Measurements from ENCODE around the gene ARID1A.

ARID1A gene

DNA sequence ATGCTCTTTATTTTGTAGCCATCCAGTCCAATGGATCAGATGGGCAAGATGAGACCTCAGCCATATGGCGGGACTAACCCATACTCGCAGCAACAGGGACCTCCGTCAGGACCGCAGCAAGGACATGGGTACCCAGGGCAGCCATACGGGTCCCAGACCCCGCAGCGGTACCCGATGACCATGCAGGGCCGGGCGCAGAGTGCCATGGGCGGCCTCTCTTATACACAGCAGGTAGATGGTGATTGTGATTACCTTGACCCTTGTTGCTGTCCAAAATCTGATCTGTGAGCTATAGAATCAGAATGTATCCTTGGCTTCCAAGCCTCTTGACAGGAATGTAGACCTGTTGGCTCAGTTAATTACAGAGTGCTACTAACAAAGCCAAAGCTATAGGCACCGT is 33.8 kb downstream of the ARID1A start:
- DNase-seq, result no peak

GRCh38 chr1:26730695-26731094 is 34.9 kb downstream of the ARID1A start:
- no peak for DNase-seq

GRCh38 chr1:26731233-26731902 is 35.6 kb downstream of the ARID1A start:
- DNase-seq, result no peak

DNA sequence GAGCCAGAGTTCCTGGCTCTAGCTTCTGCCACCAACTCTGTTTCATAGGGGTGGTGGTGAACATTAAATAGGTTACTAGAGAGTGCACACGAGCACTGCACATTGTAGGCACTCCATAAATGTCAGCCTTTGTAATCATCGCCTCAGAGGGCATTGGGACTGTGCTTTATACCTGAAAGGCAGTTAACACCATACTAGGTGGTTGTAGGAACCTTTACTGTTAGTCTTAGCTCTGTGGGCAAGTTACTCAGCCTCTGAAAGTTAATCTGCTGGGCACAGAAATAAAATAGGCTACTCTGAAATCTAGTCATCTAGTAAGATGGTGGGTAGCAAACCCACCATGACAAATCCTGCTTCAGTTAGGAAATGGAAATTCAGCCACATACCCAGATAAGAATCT is 37.6 kb downstream of the ARID1A start:
- no peak for DNase-seq

DNA sequence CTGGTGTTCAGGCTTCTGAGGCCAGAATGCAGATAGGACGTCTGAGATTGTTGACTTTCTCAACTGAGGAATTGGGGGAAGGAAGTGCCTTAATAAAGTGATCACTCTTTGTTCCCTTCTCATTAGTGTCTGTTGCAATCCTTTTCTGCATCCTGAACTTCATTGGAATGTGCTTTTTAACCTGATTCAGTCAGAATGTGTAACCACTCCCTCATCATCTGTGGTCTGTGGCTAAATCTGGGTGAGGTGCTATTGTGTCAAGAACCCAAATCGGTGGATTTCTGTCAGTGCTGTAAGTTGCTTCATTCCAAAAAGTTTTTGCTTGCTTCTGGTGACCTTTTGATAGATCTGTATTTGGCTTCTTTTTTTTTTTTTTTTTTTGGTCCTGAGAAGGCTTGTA is 38.2 kb downstream of the ARID1A start:
- DNase-seq, result no peak

DNA sequence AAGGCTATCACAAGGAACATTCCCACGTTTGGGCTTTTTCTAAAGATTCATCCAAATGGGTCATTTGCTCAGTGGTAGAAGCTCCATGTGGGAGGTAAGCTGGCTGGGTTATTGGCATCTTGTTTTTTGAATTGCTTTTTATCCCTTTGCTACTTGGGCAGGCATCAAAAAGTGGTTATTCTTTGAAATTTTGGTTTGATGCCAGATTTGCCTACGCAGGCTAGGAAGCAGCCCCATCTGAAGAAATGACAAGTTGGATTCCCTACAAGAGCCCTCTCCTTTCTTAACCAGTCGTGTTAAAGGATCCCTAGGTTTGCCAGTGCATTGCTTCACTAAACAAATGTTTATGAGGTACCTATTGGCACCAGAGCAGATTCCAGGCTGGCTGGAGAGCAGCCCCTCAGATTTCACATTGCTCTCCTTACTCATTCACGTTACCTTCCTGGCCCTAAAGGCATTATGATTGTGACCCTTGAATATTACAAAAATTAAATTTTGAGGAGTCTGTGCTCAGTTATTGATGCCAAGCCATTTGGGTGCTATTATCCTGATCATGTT is 38.8 kb downstream of the ARID1A start:
- no peak for DNase-seq

DNA sequence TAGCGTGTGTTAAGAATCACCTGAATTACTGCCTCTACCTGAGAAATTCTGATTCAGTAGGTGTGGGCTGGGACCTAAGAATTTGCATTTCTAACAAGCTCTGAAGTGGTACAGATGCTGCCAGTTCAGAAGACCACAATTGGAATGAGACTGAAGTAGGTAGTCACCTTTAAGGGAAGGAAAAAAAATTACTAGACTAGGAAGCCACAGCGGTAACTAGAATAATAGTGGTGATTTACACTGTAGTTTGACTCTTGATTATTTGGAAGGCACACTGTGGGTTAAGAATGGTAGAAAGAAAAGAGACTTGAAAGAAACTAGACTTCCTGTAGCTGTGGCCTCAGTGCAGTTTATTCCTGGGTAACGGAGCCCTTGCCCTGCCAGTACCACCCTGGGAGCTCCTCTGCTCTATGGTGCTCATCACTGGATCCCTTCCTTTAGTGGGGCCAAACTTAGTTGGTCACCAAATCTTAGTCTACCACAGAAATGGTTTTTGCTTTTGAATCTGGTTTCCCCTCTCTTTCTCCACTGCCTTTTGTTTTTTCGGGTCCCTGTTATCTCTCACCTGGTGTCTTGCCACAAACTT is 43.6 kb downstream of the ARID1A start:
- no peak for DNase-seq

DNA sequence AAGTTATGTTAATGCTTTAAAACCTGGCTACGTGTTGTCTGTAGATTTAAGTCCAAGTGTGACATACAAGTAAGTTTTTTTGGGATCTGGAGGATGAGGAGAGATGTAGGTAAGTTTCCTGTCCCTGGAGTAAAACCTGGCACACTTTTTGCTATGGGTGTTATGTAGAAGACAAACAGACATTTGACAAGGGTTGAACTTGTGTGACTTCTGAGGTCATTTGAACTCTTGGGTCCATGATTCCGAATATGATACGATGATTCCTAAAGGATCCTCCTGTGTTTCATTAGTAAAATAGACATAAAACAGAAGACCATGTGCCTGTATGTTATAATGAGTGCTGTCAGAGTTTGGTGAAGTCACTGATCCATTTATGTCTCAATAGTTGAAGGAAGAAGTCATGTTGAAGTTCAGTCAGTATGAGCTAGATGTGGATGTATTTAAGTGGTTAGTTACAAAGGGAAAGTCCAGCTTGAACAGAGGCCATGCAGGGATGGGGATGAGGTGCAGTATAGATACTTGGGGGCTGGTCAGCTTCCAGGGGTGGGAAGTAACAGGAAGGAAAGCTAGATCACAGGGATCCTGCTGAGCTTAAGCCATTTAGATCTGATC is 44.3 kb downstream of the ARID1A start:
- DNase-seq, result no peak

DNA sequence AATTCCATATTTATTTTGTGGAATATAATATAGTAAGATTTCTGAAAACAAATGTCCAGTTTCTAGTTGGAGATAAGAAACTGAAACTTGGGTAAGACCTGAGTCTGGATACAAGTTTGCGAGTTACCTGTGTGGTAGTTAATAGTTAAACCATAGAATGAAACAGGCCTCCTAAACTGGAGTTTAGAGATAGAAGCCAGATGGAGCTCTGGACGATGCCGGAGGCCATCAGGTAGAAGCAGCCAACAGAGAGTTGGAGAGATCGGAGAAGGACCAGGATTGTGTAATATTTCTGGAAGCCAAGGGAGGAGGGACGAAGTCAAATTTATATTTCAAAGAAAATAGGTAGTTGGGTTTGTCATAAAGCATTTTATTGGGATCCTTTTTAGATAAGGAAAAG is 45.1 kb downstream of the ARID1A start:
- DNase-seq, result no peak

DNA sequence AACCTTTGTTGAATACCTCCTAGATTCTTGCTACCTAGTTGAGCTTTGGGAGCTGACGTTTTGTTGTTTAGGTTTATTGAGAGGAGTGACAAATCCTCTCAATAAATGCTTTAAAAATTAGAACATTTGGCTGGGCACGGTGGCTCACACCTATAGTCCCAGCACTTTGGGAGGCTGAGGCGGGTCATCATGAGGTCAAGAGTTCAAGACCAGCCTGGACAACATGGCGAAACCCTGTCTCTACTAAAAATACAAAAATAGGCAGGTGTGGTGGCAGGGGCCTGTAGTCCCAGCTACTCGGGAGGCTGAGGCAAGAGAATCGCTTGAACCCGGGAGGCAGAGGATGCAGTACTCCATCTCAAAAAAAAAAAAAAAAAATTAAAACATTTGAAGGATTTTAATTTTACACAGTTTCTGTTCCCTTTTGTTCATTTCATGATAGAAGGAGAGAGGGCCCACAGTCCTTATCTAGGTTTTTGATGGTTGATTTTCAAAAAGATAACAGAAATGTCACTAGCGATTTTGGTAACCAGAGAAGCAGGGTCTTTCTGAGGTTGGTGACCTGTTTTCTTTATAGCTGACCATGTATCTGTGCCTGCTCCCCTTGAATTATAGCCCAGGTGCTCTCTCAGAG is 47.7 kb downstream of the ARID1A start:
- no peak for DNase-seq

- DNase-seq, result peak; percentile 95
Measured at GRCh38 chr1:26744075-26744959, 48.5 kb downstream of the ARID1A start.

- no peak for DNase-seq
Measured at GRCh38 chr1:26745191-26745590, 49.4 kb downstream of the ARID1A start.

DNA sequence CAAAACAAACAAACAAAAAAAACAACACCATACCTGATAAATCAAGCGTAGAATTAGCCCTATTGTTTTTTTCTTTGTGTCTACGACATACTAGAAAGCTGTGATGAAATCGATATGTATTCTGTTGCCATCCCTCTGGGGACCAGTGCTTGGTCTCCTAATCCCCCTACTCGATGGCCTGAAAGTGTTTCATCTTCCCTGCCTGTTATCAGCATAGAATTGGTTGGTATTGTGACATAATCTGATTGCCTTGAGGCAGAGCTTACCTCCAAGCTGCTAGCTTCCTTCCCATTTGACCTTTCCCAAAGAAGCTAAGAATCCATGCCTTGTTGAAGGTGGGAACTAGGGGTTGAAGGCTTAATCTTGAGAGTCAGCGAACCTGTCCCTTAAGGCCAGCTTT is 51.2 kb downstream of the ARID1A start:
- DNase-seq, result no peak

- no peak for DNase-seq
Measured at GRCh38 chr1:26748351-26748750, 52.5 kb downstream of the ARID1A start.

GRCh38 chr1:26749458-26749857 is 53.6 kb downstream of the ARID1A start:
- no peak for DNase-seq

DNA sequence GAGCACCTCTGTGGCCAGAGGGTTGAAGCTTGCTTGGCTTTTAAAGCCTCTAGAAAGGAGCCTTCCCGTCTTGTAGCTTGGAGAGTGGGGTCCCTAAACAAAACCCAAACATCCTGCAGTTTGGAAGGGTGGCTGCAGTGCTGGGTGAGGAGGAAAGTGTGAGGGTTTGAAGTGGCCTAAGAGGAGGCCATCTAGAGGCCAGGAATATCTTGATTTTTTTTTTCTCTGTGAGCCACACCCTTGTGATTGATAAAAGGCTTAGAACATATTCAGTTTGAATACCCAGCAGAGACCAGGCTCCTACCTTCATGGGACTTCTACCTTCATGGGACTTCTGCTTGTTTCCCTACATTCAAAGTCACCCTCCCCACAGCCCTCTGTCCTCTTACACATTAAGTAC is 54.6 kb downstream of the ARID1A start:
- no peak for DNase-seq

DNA sequence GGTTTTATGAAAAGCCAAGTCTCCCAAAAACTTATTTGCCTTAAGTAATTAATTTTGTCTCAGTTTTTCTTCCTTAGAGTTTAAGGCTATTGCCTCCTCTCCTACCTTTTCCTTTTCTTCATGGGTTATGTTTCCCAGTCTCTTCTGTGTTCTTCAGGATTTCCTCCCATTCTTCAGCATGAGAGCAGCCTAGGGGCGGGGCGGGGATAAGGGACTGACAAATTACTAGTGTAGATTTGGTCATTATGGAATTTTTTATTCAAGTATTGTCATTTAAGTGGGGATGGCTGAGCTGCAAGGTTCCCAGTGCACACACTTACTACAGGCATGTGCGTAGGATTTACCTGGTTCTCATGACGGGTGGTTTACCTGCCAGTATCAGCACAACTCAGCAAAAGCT is 56.7 kb downstream of the ARID1A start:
- no peak for DNase-seq

- DNase-seq, result no peak
Measured at GRCh38 chr1:26754086-26754874, 58.5 kb downstream of the ARID1A start.

GRCh38 chr1:26758358-26758757 is 62.5 kb downstream of the ARID1A start:
- DNase-seq, result no peak

DNA sequence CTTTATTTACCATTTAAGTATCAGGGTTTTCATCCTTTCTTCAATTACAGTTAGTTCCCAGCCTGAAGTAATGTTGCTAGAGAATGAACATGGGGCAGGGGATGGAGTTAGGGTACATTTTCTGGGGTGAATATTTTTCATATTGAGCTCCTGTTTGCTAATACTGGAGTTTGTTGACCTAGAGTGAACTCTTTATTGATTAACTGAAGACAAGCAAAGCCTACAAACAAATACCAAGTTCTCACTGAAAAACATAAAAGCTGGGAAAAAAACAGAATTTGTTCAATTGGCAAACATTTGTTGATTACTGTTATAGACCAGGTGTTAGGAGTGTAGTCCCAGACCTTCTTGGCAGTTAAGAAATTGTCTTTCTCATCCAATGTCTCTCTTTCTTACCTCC is 63.7 kb downstream of the ARID1A start:
- DNase-seq, result no peak

DNA sequence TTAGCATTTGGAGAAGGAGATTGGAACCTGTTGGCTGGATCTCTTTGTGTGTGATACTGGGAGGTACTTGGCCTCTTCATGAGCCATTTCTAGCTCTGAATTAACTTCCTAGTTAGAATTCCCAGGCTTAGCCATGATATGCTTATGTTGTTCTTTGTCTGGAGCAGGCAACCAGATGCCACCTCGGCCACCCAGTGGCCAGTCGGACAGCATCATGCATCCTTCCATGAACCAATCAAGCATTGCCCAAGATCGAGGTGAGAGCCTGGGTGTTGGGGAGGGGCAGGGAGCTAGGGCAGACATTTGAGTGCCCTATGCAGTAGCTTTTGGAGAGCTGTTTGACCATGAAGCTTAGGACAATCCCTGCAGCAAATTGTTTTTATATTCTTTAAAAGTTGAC is 65.4 kb downstream of the ARID1A start:
- no peak for DNase-seq

DNA sequence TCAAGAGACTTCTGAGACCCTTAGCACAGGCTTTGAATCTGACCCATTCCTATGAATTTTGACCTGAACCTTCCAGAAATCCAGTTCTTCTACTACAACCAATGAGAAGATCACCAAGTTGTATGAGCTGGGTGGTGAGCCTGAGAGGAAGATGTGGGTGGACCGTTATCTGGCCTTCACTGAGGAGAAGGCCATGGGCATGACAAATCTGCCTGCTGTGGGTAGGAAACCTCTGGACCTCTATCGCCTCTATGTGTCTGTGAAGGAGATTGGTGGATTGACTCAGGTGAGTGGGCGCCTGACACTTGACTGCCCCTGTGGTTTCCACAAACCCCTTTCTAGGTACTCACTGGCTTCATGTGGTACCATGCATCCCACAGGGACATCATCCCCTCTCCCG is 71.9 kb downstream of the ARID1A start:
- DNase-seq, result no peak

All from DMS153 (cell line).